Ishikawa (cell line): ENCODE results near the gene CKLF.

Experiments
- CEBPB ChIP-seq: IDR thresholded peaks from 2 replicates; pipeline ENCODE4 v1.6.1; 2012
- CREB1 ChIP-seq: IDR thresholded peaks from 2 replicates; pipeline ENCODE4 v1.6.1; 2012; ENCODE audit warnings: low read depth
- EGR1 ChIP-seq: IDR thresholded peaks from 2 replicates; pipeline ENCODE4 v1.6.1; 2012
- EP300 ChIP-seq: IDR thresholded peaks from 2 replicates; pipeline ENCODE4 v1.6.1; 2012; ENCODE audit warnings: borderline replicate concordance
- FOXM1 ChIP-seq: IDR thresholded peaks from 2 replicates; pipeline ENCODE4 v1.6.1; 2012; ENCODE audit warnings: low read depth, borderline replicate concordance
- NFIC ChIP-seq: IDR thresholded peaks from 2 replicates; pipeline ENCODE4 v1.6.1; 2012
- RAD21 ChIP-seq: IDR thresholded peaks from 2 replicates; pipeline ENCODE4 v1.6.1; 2012; ENCODE audit warnings: low read depth
- REST ChIP-seq: IDR thresholded peaks from 2 replicates; pipeline ENCODE4 v1.6.1; 2012; ENCODE audit warnings: low read depth, mild to moderate bottlenecking
- TAF1 ChIP-seq: IDR thresholded peaks from 2 replicates; pipeline ENCODE4 v1.6.1; 2012; ENCODE audit warnings: low read depth, mild to moderate bottlenecking
- TCF12 ChIP-seq: IDR thresholded peaks from 2 replicates; pipeline ENCODE4 v1.6.1; 2012; ENCODE audit warnings: low read depth
- TEAD4 ChIP-seq: IDR thresholded peaks from 2 replicates; pipeline ENCODE4 v1.6.1; 2012
- YY1 ChIP-seq: IDR thresholded peaks from 2 replicates; pipeline ENCODE4 v1.6.1; 2012; ENCODE audit warnings: low read depth
- ZBTB7A ChIP-seq: IDR thresholded peaks from 2 replicates; pipeline ENCODE4 v1.6.1; 2012; ENCODE audit warnings: low read depth
- TF ChIP-seq, protein P1 (sequence below): IDR thresholded peaks from 2 replicates; pipeline ENCODE4 v1.6.1; 2012
- TF ChIP-seq, protein P2 (sequence below): IDR thresholded peaks from 2 replicates; pipeline ENCODE4 v1.6.1; 2012

Gene CKLF

GRCh38 chr16:66522816-66523590 lies 29.4 kb upstream of the CKLF start:
- TF ChIP-seq ZBTB7A: no peak
- TF ChIP-seq, protein P1, sequence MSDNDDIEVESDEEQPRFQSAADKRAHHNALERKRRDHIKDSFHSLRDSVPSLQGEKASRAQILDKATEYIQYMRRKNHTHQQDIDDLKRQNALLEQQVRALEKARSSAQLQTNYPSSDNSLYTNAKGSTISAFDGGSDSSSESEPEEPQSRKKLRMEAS: no peak
- no peak for TF ChIP-seq FOXM1
- TF ChIP-seq, protein P2, sequence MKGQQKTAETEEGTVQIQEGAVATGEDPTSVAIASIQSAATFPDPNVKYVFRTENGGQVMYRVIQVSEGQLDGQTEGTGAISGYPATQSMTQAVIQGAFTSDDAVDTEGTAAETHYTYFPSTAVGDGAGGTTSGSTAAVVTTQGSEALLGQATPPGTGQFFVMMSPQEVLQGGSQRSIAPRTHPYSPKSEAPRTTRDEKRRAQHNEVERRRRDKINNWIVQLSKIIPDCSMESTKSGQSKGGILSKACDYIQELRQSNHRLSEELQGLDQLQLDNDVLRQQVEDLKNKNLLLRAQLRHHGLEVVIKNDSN: no peak
- TF ChIP-seq NFIC: no peak
- no peak for TF ChIP-seq TCF12
- TF ChIP-seq REST: no peak
- TF ChIP-seq TAF1: no peak
- no peak for TF ChIP-seq RAD21
- TF ChIP-seq EGR1: no peak
- TF ChIP-seq EP300: no peak
- no peak for TF ChIP-seq CEBPB

DNA sequence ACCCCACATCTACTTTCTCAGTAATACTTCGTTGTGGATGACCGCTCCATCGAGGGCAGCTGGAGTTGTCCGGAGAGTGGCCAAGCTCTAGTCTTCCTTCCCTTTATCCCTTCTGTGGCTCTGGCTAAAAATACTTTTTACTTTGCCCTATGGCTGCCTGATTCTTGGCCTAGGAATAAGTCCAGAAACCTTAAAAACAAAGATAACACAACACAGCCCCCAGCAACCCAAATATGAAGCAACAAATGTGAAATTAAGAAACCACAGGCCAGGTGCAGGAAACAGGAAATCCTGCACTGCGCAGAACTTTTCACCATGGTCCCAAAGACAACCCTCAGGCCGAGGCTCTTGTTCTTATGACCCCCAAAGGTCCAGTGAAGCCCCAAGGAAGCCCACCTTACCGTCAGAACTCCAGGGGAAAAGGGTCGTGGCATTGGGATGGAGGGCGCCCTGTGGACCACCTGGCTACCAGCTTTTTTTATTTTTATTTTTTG lies 28.5 kb upstream of the CKLF start:
- no peak for TF ChIP-seq REST
- TF ChIP-seq CEBPB: no peak

- TF ChIP-seq RAD21: no peak
- TF ChIP-seq ZBTB7A: no peak
- TF ChIP-seq, protein P1: no peak
- no peak for TF ChIP-seq CREB1
- no peak for TF ChIP-seq REST
- no peak for TF ChIP-seq FOXM1
- TF ChIP-seq EP300: no peak
- TF ChIP-seq, protein P2: no peak
- TF ChIP-seq TAF1: no peak
- no peak for TF ChIP-seq CEBPB
- TF ChIP-seq EGR1: no peak
- TF ChIP-seq TEAD4: no peak
- no peak for TF ChIP-seq TCF12
- TF ChIP-seq YY1: no peak
- TF ChIP-seq NFIC: no peak
These were observed 27.7 kb upstream of the CKLF start for GRCh38 chr16:66524601-66525164.

- no peak for TF ChIP-seq EP300
- no peak for TF ChIP-seq CEBPB
- TF ChIP-seq, protein P1: no peak
- no peak for TF ChIP-seq TEAD4
- no peak for TF ChIP-seq EGR1
- TF ChIP-seq ZBTB7A: no peak
- no peak for TF ChIP-seq REST
- TF ChIP-seq YY1: no peak
- no peak for TF ChIP-seq CREB1
- TF ChIP-seq TAF1: no peak
- TF ChIP-seq, protein P2: no peak
- TF ChIP-seq NFIC: no peak
- no peak for TF ChIP-seq TCF12
- TF ChIP-seq RAD21: no peak
- no peak for TF ChIP-seq FOXM1
These were observed 26.8 kb upstream of the CKLF start for GRCh38 chr16:66525396-66526180.
